Measurements from ENCODE around the gene KIF16B.

KIF16B gene

GRCh38 chr20:16562259-16562658, 11.0 kb downstream of the KIF16B start:
- H3K27ac ChIP-seq: no peak overlapping the region
- no peak for TF ChIP-seq CTCF (conservative IDR thresholded peaks at IDR 0.05)
- TF ChIP-seq ZFX (IDR thresholded peaks at IDR 0.05): no peak

- H3K27ac ChIP-seq: no peak overlapping the region
- TF ChIP-seq CTCF (conservative IDR thresholded peaks at IDR 0.05): no peak
- TF ChIP-seq ZFX (IDR thresholded peaks at IDR 0.05): no peak
Observed at GRCh38 chr20:16560661-16561060, 12.6 kb downstream of the KIF16B start.

GRCh38 chr20:16560216-16560615, 13.0 kb downstream of the KIF16B start:
- TF ChIP-seq CTCF (conservative IDR thresholded peaks at IDR 0.05): no peak
- no peak for TF ChIP-seq ZFX (IDR thresholded peaks at IDR 0.05)
- no peak overlapping the region for H3K27ac ChIP-seq

- no peak for TF ChIP-seq CTCF (conservative IDR thresholded peaks at IDR 0.05)
- TF ChIP-seq ZFX (IDR thresholded peaks at IDR 0.05): no peak
- no peak overlapping the region for H3K27ac ChIP-seq
Observed at GRCh38 chr20:16556301-16556700, 16.9 kb downstream of the KIF16B start.

GRCh38 chr20:16555754-16556153, 17.5 kb downstream of the KIF16B start:
- TF ChIP-seq ZFX (IDR thresholded peaks at IDR 0.05) (no peak), CTCF (conservative IDR thresholded peaks at IDR 0.05) (no peak)
- no peak overlapping the region for H3K27ac ChIP-seq

GRCh38 chr20:16554766-16555543, 18.3 kb downstream of the KIF16B start:
- TF ChIP-seq CTCF (conservative IDR thresholded peaks at IDR 0.05): no peak
- no peak for TF ChIP-seq ZFX (IDR thresholded peaks at IDR 0.05)
- H3K27ac ChIP-seq: no peak overlapping the region

GRCh38 chr20:16553684-16554083, 19.6 kb downstream of the KIF16B start:
- no peak overlapping the region for H3K27ac ChIP-seq
- TF ChIP-seq CTCF (conservative IDR thresholded peaks at IDR 0.05) (no peak), ZFX (IDR thresholded peaks at IDR 0.05) (no peak)

All from C4-2B (cell line).